GM18868 (cell line): ENCODE results near the gene LRP11.

Source experiments
- ATAC-seq: cut with Tn5 transposase; IDR thresholded peaks from one replicate; pipeline ENCODE4 v1.9.1; 2021; ENCODE audit warnings: mild to moderate bottlenecking, moderate library complexity; ENCODE audit not compliant: unreplicated experiment

LRP11 gene

DNA sequence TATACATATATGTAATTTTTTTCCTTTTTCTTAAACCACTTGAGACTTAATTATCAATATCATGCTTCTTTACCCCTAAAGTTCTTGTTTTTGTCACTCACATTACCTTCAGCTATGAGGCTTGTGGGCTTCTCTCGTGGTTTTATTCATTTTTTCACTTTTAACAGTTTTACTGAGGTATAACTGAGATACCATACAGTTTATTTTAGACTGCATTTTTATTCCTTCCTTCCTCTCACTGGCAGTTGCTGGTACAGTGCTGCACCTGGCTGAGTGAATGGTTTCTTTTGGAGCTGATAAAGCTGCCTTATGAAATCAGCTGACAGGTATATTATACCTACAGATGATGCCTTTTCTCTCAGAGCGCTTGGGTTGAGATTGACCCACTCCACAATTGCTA, 54.4 kb downstream of the LRP11 start:
- no peak for ATAC-seq

- no peak for ATAC-seq
Observed at GRCh38 chr6:149806127-149806526, 58.0 kb downstream of the LRP11 start.

GRCh38 chr6:149783551-149783950, 80.6 kb downstream of the LRP11 start:
- ATAC-seq, result no peak

GRCh38 chr6:149782337-149782736, 81.8 kb downstream of the LRP11 start:
- no peak for ATAC-seq

GRCh38 chr6:149781715-149782114, 82.4 kb downstream of the LRP11 start:
- no peak for ATAC-seq

- ATAC-seq, result no peak
Observed at GRCh38 chr6:149779644-149779963, 84.6 kb downstream of the LRP11 start.

DNA sequence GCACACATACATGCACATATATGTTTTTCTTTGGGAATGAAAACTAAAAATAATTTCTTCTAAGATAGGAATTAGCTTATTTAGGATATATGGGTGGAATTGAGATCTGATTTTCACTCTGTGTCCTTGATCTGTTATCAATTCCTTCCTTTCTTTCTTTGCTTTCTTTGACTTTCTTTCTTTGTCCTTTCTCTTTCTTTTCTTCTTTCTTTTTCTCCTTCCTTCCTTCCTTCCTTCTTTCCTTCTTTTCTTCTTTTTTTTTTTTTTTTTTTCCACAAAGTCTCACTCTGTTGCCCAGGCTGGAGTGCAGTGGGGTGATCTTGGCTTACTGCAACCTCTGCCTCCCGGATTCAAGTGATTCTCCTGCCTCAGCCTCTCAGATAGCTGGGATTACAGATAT, 86.5 kb downstream of the LRP11 start:
- ATAC-seq, result no peak

GRCh38 chr6:149771925-149772324, 92.2 kb downstream of the LRP11 start:
- no peak for ATAC-seq

- no peak for ATAC-seq
Observed at GRCh38 chr6:149771185-149771584, 93.0 kb downstream of the LRP11 start.

- no peak for ATAC-seq
Observed at GRCh38 chr6:149769676-149770075, 94.5 kb downstream of the LRP11 start.
